Measurements from ENCODE around the gene TSHZ2. TPM values are rescaled to one million over a fixed set of nuclear protein-coding genes. Genes with fewer than 3 reads are reported as not detected.

Gene TSHZ2
- total RNA-seq, 6 experiments from 2014 or later = 14.2 to 28.1 (median 21.0) TPM

GRCh38 chr20:53439046-53439445, 466.9 kb downstream of the TSHZ2 start:
- no peaks in the 10 kb centered on the region for H3K4me1 ChIP-seq
- WGBS (ENCODE audit: insufficient coverage, low coverage, low lambda C conversion rate, missing lambda C conversion rate) = 83% methylated on average over 1 of the region's 1 CpG
- no peak for TF ChIP-seq CTCF (IDR thresholded peaks at IDR 0.05)
- TF ChIP-seq POLR2A (IDR thresholded peaks at IDR 0.05) = no peak
- no peaks in the 10 kb centered on the region for H3K9me3 ChIP-seq
- no peaks in the 10 kb centered on the region for H3K27me3 ChIP-seq
- DNase-seq (no peak), ATAC-seq (no peak)
- H3K27ac ChIP-seq = no peak overlapping the region
- H3K36me3 ChIP-seq = no peaks in the 10 kb centered on the region
- H3K4me3 ChIP-seq = no peak overlapping the region
- intact Hi-C loops (cut with DNase I) = no loop called here

- Histone ChIP-seq H3K27ac (no peak overlapping the region), H3K27me3 (no peaks in the 10 kb centered on the region), H3K4me3 (no peak overlapping the region), H3K4me1 (no peaks in the 10 kb centered on the region), H3K36me3 (no peaks in the 10 kb centered on the region), H3K9me3 (no peaks in the 10 kb centered on the region)
- TF ChIP-seq POLR2A (IDR thresholded peaks at IDR 0.05) (no peak), CTCF (IDR thresholded peaks at IDR 0.05) (no peak)
- intact Hi-C loops (cut with DNase I) = no loop called here
- DNase-seq (no peak), ATAC-seq (no peak)
- 83% methylated on average over 2 of the region's 2 CpGs for WGBS (ENCODE audit: insufficient coverage, low coverage, low lambda C conversion rate, missing lambda C conversion rate)
These were observed 467.5 kb downstream of the TSHZ2 start for GRCh38 chr20:53439616-53440015.

GRCh38 chr20:53444401-53445149, 472.4 kb downstream of the TSHZ2 start:
- Histone ChIP-seq H3K36me3 (no peaks in the 10 kb centered on the region), H3K27me3 (no peaks in the 10 kb centered on the region), H3K4me1 (no peaks in the 10 kb centered on the region), H3K4me3 (no peak overlapping the region), H3K9me3 (no peaks in the 10 kb centered on the region), H3K27ac (no peak overlapping the region)
- WGBS (ENCODE audit: insufficient coverage, low coverage, low lambda C conversion rate, missing lambda C conversion rate) = 36% methylated on average over 9 of the region's 9 CpGs
- TF ChIP-seq POLR2A (IDR thresholded peaks at IDR 0.05) (no peak), CTCF (IDR thresholded peaks at IDR 0.05) (no peak)
- DNase-seq = no peak
- intact Hi-C loops (cut with DNase I) = no loop called here
- peak; percentile 50 to 89 (median 78) for ATAC-seq

- peak in 2 of 4 donors; percentile 13 to 36 for ATAC-seq
These were observed 473.2 kb downstream of the TSHZ2 start for GRCh38 chr20:53445321-53445731.

More at GRCh38 chr20:53445321-53445731, 473.2 kb downstream of the TSHZ2 start:
- 59% methylated on average over 6 of the region's 6 CpGs for WGBS (ENCODE audit: insufficient coverage, low coverage, low lambda C conversion rate, missing lambda C conversion rate)
- TF ChIP-seq CTCF (IDR thresholded peaks at IDR 0.05) = no peak
- TF ChIP-seq POLR2A (IDR thresholded peaks at IDR 0.05) = no peak
- intact Hi-C loops (cut with DNase I) = no loop called here
- no peaks in the 10 kb centered on the region for H3K9me3 ChIP-seq
- no peaks in the 10 kb centered on the region for H3K36me3 ChIP-seq
- no peaks in the 10 kb centered on the region for H3K4me1 ChIP-seq
- DNase-seq = no peak
- H3K4me3 ChIP-seq = no peak overlapping the region
- H3K27me3 ChIP-seq = no peaks in the 10 kb centered on the region
- H3K27ac ChIP-seq = no peak overlapping the region
